Measurements from ENCODE around the gene ATMIN.

The ATMIN gene

GRCh38 chr16:81071805-81072204, 36.2 kb downstream of the ATMIN start:
- DNase-seq: no peak

- DNase-seq: no peak
Observed at GRCh38 chr16:81073560-81074330, 38.1 kb downstream of the ATMIN start.

- DNase-seq: peak; percentile 98
Observed at GRCh38 chr16:81076566-81077075, 41.0 kb downstream of the ATMIN start.

DNA sequence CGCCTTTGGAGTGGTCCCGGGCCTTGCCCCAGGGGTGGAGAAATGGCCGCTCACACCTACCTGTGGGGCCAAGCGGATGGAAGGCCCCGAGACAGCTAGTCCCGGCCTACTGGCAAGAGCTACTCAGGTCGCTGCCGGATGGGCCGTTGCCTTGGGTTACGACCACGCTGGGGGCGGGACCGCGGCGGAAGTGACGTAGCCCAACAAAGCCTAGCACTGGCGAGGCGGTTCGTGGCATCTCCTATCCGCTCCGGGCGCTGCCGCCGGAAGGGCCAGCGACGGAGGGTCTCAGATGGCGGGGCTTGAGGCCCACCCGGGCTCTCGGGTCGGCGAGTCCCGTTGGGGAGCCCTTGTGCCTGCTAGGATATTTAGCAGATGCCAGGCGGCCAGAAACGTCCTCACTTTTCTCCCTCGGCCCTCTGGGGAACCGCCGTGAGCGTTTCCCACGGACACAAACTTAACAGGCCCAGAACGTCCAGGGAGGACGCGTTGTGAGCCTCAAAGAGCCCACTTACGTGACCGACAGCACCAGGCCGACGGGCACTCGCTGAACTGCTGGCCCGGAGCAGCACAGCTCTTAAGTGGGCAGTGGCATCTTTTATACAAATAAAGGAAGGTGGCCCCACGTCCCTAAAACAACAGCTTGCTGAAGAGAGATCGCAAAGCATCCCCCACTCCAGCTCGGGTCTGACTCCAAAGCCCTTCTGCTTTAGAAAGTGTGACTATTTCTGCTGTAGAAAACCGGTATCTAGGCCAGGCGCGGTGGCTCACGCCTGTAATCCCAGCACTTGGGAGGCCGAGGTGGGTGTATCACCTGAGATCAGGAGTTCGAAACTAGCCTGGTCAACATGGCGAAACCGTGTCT, 41.7 kb downstream of the ATMIN start, which contains the start of gene C16orf46:
TSS of gene C16orf46 (minus strand) at position 163 of the 865 bp plus-strand sequence. CDS start 13,283 bp downstream, outside the sequence.
- peak; percentile 99 for DNase-seq

GRCh38 chr16:81080233-81080632, 44.6 kb downstream of the ATMIN start:
- no peak for DNase-seq

DNA sequence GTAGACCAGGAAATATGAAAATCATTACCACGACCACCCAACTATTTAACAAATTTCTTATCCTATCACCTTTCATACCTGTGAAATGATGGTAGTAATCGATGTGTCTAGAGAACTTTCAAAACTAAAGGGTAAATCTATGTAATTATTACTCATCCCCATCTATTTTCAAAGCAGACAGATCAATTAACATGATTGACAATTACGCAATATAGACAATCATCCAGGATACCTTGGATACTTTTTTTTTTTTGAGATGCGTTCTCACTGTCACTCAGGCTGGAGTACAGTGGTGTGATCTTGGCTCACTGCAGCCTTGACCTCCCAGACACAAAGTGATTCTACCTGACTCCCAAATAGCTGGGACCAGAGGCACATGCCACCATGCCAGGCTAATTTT, 45.4 kb downstream of the ATMIN start:
- no peak for DNase-seq

- no peak for DNase-seq
Observed at GRCh38 chr16:81088836-81089235, 53.2 kb downstream of the ATMIN start.

- peak; percentile 31 for DNase-seq
Observed at GRCh38 chr16:81094771-81095251, 59.2 kb downstream of the ATMIN start.

DNA sequence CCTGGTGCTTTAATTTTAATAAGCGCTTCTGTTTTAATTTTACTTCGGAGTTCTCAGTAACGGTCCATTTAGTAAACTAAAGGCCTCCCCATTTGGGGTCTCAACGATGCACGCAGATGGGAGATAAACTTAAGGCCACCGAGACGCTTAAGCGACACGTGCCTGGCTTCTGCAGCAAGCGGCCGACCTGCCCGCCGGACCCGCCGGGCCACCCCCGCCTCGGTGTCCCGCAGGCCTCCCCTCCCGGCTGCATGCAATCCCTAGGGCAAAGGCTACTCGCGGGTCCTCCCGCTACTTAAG, 60.0 kb downstream of the ATMIN start:
- peak; percentile 87 for DNase-seq

DNA sequence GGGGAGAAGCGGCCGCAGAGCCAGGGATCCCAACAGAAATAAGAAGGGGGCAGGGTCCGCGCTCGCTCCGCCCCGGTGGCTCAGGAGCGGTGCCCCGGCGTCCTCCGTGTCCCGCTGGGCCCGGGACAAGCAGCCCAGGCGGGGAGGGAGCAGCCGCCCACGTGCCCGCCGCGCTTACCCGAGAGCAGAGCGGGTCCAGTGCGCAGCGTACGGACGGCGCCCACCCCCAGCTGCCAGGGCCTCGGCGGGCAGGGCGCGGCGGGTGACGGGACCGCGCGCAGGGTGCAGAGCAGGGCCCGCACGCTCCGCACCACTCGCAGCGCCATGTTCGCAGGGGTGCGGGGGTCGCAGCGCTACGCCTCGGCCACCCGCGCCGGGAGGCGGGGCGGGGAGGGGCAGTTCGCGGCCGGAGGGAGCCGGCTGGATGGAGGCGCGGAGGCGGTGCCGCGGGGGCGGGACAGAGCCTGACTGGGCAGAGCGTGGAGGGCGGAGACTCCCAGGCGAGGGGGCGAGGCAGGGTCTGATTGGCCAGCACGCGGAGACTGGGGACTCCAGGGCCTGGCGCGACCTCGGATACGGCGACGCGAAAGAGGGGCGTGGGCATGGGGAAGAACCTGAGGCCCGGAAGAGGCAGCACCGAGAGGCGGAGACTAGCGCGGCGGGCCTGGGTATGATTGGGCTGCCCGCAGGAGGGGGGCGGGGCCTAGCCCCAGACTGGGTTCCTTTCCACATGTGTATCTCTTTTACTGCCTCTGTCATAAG, 60.5 kb downstream of the ATMIN start, which contains the start of gene GCSH:
TSS of gene GCSH (minus strand) at position 443 of the 762 bp plus-strand sequence. CDS start at position 326, 117 bp downstream.
- DNase-seq: peak; percentile 99

- no peak for DNase-seq
Observed at GRCh38 chr16:81096715-81097208, 61.1 kb downstream of the ATMIN start.
